ENCODE data around the gene PPEF1.
"Not testable (repeated sequence)": the region's sequence is repeated elsewhere in the genome, so short reads cannot be mapped to it uniquely, and the experiment has no call there.

- not testable (repeated sequence) for TF ChIP-seq CTCF (conservative IDR thresholded peaks at IDR 0.05 in 1 of 2, IDR thresholded peaks at IDR 0.05 in 1 of 2; ENCODE audit: low read depth in 1 of 2, low read length in 2 of 2); EZH2 (IDR thresholded peaks at IDR 0.05; ENCODE audit: low read length, missing control alignments)
Measured at GRCh38 chrX:18739609-18740008, 32.2 kb downstream of the PPEF1 start.

Data from fibroblast of lung (primary cell).